ENCODE results near the gene MPZL3. TPM values are rescaled to one million over a fixed set of nuclear protein-coding genes. Genes with fewer than 3 reads are reported as not detected.

The MPZL3 gene
- total RNA-seq, 1 experiment from 2014 or later, result 16.8 TPM

DNA sequence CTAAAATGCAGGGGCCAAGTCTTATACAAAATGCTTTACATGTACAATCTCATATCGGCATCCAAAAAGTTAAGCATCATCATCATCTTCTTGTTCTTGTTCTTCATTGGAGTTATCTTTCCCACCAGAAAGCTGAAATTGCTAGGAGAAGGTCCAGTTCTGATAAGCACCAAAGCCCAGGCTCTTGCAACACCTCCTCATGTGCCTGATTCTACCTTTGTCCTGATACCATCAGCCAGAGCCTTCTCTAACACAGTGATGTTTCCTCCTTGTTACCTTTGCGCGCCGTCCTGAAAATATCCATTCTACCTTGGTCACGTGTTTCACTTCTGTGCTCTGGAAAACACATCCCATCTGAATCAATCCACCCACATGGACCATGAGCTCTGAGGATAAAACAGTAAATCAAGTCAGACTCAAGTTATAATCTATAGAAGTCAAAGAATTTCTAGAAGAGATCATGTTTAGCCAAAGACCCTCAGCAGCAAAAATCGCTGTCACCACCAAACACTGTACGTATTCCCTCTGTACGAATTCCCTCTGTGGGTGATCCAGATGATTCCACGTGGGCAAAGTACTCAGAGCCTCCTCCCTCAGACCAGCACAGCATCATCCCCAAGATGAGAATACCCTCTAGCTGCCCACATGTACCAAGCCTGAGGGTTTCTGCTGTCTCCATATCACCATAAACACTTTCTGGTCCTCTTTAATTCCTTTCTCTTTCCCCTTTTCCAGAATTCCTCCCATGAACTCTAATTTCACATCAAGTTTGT, 46.4 kb downstream of the MPZL3 start:
- H3K79me2 ChIP-seq (ENCODE audit: low read depth), result no peaks in the 10 kb centered on the region
- no peak for DNase-seq
- ChIA-PET CTCF (no interaction called here), POLR2A (ENCODE audit: unreplicated experiment) (no interaction called here)
- no peak overlapping the region for H3K27ac ChIP-seq
- no peak for TF ChIP-seq EZH2 (IDR thresholded peaks at IDR 0.05; ENCODE audit: low read depth)
- no peak for TF ChIP-seq CTCF (conservative IDR thresholded peaks at IDR 0.05)
- H3F3A ChIP-seq (ENCODE audit: insufficient read depth, low read depth), result no peaks in the 10 kb centered on the region
- no peaks in the 10 kb centered on the region for H3K36me3 ChIP-seq (ENCODE audit: low read depth)
- H3K4me1 ChIP-seq (replicated peaks; ENCODE audit: insufficient read depth), result no peaks in the 10 kb centered on the region
- H3K9me2 ChIP-seq (ENCODE audit: insufficient read depth), result 0 out of 2 replicates have a peak, but pooled peaks cover 3% of the 10 kb centered on the region
- no peaks in the 10 kb centered on the region for H3K27me3 ChIP-seq (ENCODE audit: insufficient read depth, low read depth)
- BruUV-seq (replicated peaks), result no TSS peak
- no peak overlapping the region for H3K4me2 ChIP-seq
- intact Hi-C loops (cut with micrococcal nuclease; ENCODE audit: unreplicated experiment), result no loop called here
- H3K9me3 ChIP-seq (ENCODE audit: insufficient read depth, low read depth), result no peaks in the 10 kb centered on the region
- no peaks in the 10 kb centered on the region for H4K20me1 ChIP-seq (ENCODE audit: insufficient read depth)
- H2AFZ ChIP-seq, result no peak overlapping the region
- H3K4me3 ChIP-seq, result no peak overlapping the region

DNA sequence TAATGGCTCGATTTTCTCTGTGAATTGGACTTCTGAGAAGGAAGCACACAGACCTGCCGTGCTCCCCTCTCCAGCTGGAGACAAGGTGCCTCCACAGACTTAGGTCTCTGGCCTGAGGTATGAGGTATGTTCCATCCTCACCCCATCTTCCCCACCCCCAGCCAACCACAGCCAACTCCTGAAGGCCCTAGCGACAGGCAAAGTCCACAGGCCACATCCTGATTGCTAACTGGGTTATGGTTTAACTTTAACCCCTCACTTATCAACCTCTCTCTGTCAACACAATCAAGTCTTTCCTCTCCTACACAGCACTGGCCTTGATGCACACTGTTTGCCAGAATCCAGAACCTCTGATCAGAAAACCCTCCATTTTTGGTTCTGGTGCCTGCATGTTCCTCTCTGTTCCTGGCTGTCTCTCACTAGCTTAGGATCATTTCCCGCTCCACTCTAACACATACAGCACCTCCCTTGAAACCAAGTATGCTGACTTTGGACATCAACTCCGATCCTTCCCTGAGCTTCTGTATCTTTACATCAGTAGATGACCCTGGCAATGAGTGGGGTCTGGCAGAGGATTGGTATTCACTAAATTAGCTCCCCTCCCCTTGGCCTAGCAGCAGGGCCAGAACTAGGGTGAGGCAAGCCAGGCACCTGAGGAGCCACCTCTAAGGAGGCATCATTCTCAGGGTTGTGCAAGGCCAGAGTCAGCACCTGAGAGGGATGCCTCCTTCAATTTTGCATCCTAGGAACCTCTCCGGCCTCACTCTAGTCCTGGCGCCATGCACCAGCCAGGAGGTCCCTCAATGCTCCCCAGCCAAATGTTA, 49.4 kb downstream of the MPZL3 start:
- no peak overlapping the region for H2AFZ ChIP-seq
- DNase-seq, result no peak
- H3K36me3 ChIP-seq (ENCODE audit: low read depth), result no peaks in the 10 kb centered on the region
- intact Hi-C loops (cut with micrococcal nuclease; ENCODE audit: unreplicated experiment), result no loop called here
- no peak overlapping the region for H3K4me3 ChIP-seq
- 0 out of 2 replicates have a peak, but pooled peaks cover 3% of the 10 kb centered on the region for H3K9me2 ChIP-seq (ENCODE audit: insufficient read depth)
- no peak overlapping the region for H3K4me2 ChIP-seq
- no peaks in the 10 kb centered on the region for H4K20me1 ChIP-seq (ENCODE audit: insufficient read depth)
- no peaks in the 10 kb centered on the region for H3K79me2 ChIP-seq (ENCODE audit: low read depth)
- CTCF ChIA-PET, result no interaction called here
- POLR2A ChIA-PET (ENCODE audit: unreplicated experiment), result no interaction called here
- no peaks in the 10 kb centered on the region for H3K9me3 ChIP-seq (ENCODE audit: insufficient read depth, low read depth)
- peaks cover 6% of the 10 kb centered on the region; the same call in 1 of the 2 replicates for H3K4me1 ChIP-seq (replicated peaks; ENCODE audit: insufficient read depth)
- no TSS peak for BruUV-seq (replicated peaks)
- TF ChIP-seq CTCF (conservative IDR thresholded peaks at IDR 0.05) (no peak), EZH2 (IDR thresholded peaks at IDR 0.05; ENCODE audit: low read depth) (no peak)
- no peaks in the 10 kb centered on the region; the same call in 1 of the 2 replicates for H3F3A ChIP-seq (ENCODE audit: insufficient read depth, low read depth)
- no peak overlapping the region for H3K27ac ChIP-seq
- no peaks in the 10 kb centered on the region for H3K27me3 ChIP-seq (ENCODE audit: insufficient read depth, low read depth)

DNA sequence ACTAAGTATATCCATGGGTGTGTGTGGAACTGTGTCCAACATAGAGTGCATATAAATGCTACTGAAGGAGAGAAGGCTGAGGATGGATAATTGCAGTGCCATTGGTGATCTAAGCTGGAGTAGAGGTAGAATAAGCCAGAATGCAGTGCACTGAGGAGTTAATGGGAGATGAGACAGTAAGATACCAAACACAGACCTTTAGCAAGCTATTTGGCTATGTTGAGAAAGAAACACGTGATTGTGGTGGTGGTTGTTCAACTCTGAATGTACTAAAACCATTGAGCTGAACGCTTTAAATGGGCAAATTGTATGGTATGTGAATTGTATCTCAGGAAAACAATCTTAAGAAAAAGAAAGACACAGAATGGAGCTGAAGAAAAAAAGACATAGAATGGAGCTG, 50.2 kb downstream of the MPZL3 start:
- POLR2A ChIA-PET (ENCODE audit: unreplicated experiment), result no interaction called here
- TF ChIP-seq CTCF (conservative IDR thresholded peaks at IDR 0.05), result no peak
- TF ChIP-seq EZH2 (IDR thresholded peaks at IDR 0.05; ENCODE audit: low read depth), result no peak
- Histone ChIP-seq H3K9me2 (ENCODE audit: insufficient read depth) (0 out of 2 replicates have a peak, but pooled peaks cover 3% of the 10 kb centered on the region), H3K4me2 (no peak overlapping the region), H3K36me3 (ENCODE audit: low read depth) (no peaks in the 10 kb centered on the region), H3K79me2 (ENCODE audit: low read depth) (no peaks in the 10 kb centered on the region), H3K27ac (no peak overlapping the region), H3K9me3 (ENCODE audit: insufficient read depth, low read depth) (no peaks in the 10 kb centered on the region), H3K4me1 (replicated peaks; ENCODE audit: insufficient read depth) (peaks cover 6% of the 10 kb centered on the region; the same call in 1 of the 2 replicates), H4K20me1 (ENCODE audit: insufficient read depth) (no peaks in the 10 kb centered on the region), H3K4me3 (no peak overlapping the region), H3F3A (ENCODE audit: insufficient read depth, low read depth) (no peaks in the 10 kb centered on the region; the same call in 1 of the 2 replicates), H2AFZ (no peak overlapping the region), H3K27me3 (ENCODE audit: insufficient read depth, low read depth) (no peaks in the 10 kb centered on the region)
- intact Hi-C loops (cut with micrococcal nuclease; ENCODE audit: unreplicated experiment), result no loop called here
- no peak for DNase-seq
- CTCF ChIA-PET, result no interaction called here
- BruUV-seq (replicated peaks), result no TSS peak

All from PC-9 (cell line).